Stomach smooth muscle (tissue), 2 donors: Measurements from ENCODE around the gene C11orf68.

Experiments used
- H3K27ac ChIP-seq: one replicate; pipeline ENCODE4 v1.7.0; 2013; ENCODE audit warnings: mild to moderate bottlenecking, low read length, inconsistent platforms
- H3K27me3 ChIP-seq, 2 donors: one replicate each; pipeline ENCODE4 v1.7.0; 2013; ENCODE audit warnings: low read length in 2 of 2; ENCODE audit not compliant: insufficient read depth in 2 of 2, control insufficient read depth in 1 of 2
- H3K36me3 ChIP-seq, 2 donors: one replicate each; pipeline ENCODE4 v1.7.0; 2013; ENCODE audit warnings: low read length in 2 of 2; ENCODE audit not compliant: control insufficient read depth in 2 of 2, insufficient read depth in 2 of 2
- H3K4me1 ChIP-seq: one replicate; pipeline ENCODE4 v1.7.0; 2013; ENCODE audit warnings: low read length; ENCODE audit not compliant: control insufficient read depth, insufficient read depth
- H3K4me3 ChIP-seq, 2 donors: one replicate each; pipeline ENCODE4 v1.7.0; 2013; ENCODE audit warnings: low read length in 2 of 2
- H3K9ac ChIP-seq, 2 donors: one replicate each; pipeline ENCODE4 v1.7.0; 2013; ENCODE audit warnings: low read length in 2 of 2, mild to moderate bottlenecking in 1 of 2
- H3K9me3 ChIP-seq, 2 donors: one replicate each; pipeline ENCODE4 v1.7.0; 2013; ENCODE audit warnings: low read length in 2 of 2; ENCODE audit not compliant: control insufficient read depth in 2 of 2
- donor health status: healthy.
- donor health status: Pancreatic carcinoma.

Gene C11orf68

DNA sequence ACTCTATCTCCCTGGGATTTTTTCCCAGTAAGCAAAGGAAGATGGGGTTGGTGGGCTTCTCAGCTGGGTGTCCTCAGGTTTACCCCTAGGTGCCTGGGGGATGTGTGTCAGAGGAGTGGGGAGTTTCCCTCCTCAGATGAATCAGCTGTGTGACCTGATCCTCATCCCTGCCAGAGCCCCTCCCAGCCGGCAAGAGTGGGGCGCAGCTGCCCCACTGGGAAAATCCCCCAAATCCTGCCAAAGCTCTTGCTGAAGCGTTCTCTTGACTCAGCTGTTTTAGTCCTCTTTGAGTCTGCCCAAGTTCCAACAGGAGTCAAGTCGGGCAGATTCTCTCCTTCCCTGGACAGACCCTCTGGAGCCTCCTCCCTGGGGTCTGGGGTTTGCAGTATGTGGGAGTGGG is 6.0 kb downstream of the C11orf68 start:
- no peak overlapping the region for H3K4me3 ChIP-seq
- peak overlapping the region in 1 of 2 donors; percentile 51 for H3K9ac ChIP-seq
- peaks cover 2 to 5% of the 10 kb centered on the region in 2 donors for H3K36me3 ChIP-seq
- H3K4me1 ChIP-seq: peaks cover 42% of the 10 kb centered on the region
- no peaks in the 10 kb centered on the region for H3K27me3 ChIP-seq
- no peaks in the 10 kb centered on the region for H3K9me3 ChIP-seq
- H3K27ac ChIP-seq: peak overlapping the region; percentile 24

DNA sequence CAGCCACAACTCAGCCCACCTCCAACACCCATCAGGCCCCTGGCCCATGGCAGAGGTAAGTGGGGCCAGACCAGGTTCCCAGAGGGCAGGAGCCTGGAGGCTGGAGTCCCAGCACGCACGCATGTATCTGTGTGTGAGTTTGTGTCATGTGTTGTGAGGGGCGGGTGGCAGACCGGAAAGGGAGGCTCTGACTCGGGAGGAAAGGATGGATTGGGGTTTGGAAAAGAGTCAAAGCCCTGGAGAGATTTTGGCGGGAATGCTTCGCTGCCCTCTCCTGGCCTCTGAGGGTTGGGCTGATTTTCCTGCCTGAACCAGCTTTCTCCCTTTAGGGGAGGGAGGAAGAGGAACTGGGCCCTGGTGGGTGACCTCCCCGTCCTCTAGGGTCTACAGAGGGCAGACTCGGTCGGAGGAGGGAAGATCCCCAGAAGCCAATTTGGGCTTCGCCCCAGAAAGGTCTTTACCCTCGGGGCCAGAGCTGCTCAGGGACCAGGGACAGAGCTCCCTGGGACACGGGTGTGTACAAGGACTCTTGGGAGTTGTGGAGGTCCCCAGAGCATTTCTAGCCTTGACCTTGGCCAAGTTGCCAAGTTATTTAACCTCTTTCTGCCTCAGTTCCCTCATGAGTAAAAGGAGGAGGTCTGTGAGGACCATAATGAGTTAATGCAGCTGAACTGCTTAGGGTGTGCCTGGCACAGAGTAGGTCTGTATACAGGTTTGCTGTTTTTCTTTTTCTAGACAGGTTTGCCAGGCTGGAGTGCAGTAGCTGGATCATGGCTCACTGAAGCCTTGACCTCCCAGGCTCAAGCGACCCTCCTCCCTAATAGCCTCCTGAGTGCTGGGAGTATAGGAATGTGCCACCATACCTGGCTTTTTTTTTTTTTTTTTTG is 6.9 kb downstream of the C11orf68 start:
- Histone ChIP-seq H3K27me3 (no peaks in the 10 kb centered on the region), H3K27ac (no peak overlapping the region), H3K36me3 (peaks cover under 1% of the 10 kb centered on the region in 2 donors), H3K4me1 (peaks cover 32% of the 10 kb centered on the region), H3K9me3 (no peaks in the 10 kb centered on the region), H3K9ac (peak overlapping the region; percentile 13 to 38), H3K4me3 (no peak overlapping the region)

DNA sequence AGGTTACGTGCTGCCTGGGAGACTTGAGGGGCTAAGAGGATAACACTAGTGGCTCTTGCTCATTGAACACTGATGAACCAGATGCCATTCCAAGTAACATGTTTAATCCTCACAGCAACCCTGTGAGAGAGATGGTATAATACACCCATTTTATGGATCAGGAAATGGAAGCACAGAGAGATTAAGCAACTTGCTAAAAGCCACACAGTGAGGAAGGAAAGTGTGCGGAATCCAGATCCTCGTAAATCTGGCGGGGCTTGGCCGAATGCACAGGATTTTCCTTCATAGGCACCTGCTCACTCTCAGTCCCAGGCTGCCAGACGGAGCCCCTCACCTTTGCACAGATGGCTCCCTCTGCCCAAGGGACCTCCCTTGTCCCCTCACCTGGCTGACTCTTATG is 11.0 kb downstream of the C11orf68 start:
- no peak overlapping the region for H3K4me3 ChIP-seq
- H3K36me3 ChIP-seq: no peaks in the 10 kb centered on the region
- peaks cover 11% of the 10 kb centered on the region for H3K4me1 ChIP-seq
- no peaks in the 10 kb centered on the region for H3K9me3 ChIP-seq
- no peak overlapping the region for H3K27ac ChIP-seq
- H3K27me3 ChIP-seq: no peaks in the 10 kb centered on the region
- no peak overlapping the region for H3K9ac ChIP-seq

DNA sequence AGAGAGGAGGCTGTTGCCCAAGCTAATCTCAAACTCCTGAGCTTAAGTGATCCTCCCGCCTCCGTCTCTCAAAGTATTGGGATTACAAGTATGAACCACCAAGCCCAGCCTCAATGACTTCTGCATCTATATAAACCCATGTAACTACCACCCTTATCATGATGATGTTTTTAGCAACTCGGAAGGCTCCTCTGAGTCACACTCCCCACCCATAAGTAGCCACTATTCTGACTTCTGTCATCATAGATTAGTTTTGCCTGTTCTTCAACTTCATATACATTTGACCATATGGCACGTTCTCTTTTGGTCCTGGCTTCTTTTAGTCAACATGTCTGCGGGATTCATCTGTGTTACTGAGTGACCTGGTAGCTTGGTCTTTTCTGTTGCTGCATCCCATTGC is 12.3 kb downstream of the C11orf68 start:
- H3K36me3 ChIP-seq: no peaks in the 10 kb centered on the region
- no peaks in the 10 kb centered on the region for H3K9me3 ChIP-seq
- no peak overlapping the region for H3K27ac ChIP-seq
- no peak overlapping the region for H3K9ac ChIP-seq
- H3K27me3 ChIP-seq: no peaks in the 10 kb centered on the region
- no peak overlapping the region for H3K4me3 ChIP-seq
- peaks cover 4% of the 10 kb centered on the region for H3K4me1 ChIP-seq

GRCh38 chr11:65903715-65904114 is 15.1 kb downstream of the C11orf68 start:
- peaks cover 0 to 11% of the 10 kb centered on the region in 2 donors for H3K27me3 ChIP-seq
- H3K36me3 ChIP-seq: no peaks in the 10 kb centered on the region
- H3K27ac ChIP-seq: no peak overlapping the region
- H3K4me1 ChIP-seq: peaks cover 19% of the 10 kb centered on the region
- H3K9me3 ChIP-seq: no peaks in the 10 kb centered on the region
- no peak overlapping the region for H3K9ac ChIP-seq
- H3K4me3 ChIP-seq: no peak overlapping the region

DNA sequence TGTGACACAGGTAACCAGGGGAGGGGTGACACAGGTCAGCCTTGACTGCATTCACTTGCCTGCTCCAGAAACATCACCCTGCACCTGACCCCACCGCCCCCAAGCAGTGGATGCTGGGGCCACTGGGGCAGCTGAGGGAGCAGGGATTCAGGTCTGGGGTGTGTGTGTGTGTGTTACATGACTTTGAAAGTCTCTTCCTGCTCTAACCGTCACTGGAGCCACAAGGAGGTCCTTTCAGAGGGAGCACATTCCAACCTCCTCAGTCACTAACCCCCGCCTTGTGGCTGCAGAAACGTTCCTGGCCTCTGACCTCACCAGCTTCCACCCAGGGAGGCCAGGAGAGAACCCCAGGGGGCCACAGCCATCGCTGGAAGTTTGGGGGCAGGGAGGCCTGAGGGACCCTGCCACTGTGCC is 15.8 kb downstream of the C11orf68 start:
- Histone ChIP-seq H3K4me1 (peaks cover 19% of the 10 kb centered on the region), H3K9me3 (no peaks in the 10 kb centered on the region), H3K27me3 (peaks cover 0 to 11% of the 10 kb centered on the region in 2 donors), H3K4me3 (no peak overlapping the region), H3K36me3 (no peaks in the 10 kb centered on the region), H3K27ac (no peak overlapping the region), H3K9ac (no peak overlapping the region)

DNA sequence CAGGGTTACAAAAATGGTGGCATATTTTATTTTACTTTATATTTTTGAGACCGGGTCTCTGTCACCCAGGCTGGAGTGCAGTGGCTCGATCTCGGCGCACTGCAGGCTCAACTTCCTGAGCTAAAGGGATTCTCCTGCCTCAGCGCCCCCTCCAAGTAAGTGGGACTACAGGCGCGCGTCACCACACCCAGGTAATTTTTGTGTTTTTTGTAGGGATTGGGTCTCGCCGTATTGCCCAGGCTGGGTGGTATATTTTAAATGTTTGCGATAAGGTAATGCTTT is 18.0 kb downstream of the C11orf68 start:
- Histone ChIP-seq H3K27ac (no peak overlapping the region), H3K9me3 (no peaks in the 10 kb centered on the region), H3K9ac (peak overlapping the region in 1 of 2 donors; percentile 57), H3K36me3 (no peaks in the 10 kb centered on the region), H3K4me3 (peak overlapping the region; percentile 48 to 69), H3K4me1 (peaks cover 19% of the 10 kb centered on the region), H3K27me3 (peaks cover 0 to 11% of the 10 kb centered on the region in 2 donors)

DNA sequence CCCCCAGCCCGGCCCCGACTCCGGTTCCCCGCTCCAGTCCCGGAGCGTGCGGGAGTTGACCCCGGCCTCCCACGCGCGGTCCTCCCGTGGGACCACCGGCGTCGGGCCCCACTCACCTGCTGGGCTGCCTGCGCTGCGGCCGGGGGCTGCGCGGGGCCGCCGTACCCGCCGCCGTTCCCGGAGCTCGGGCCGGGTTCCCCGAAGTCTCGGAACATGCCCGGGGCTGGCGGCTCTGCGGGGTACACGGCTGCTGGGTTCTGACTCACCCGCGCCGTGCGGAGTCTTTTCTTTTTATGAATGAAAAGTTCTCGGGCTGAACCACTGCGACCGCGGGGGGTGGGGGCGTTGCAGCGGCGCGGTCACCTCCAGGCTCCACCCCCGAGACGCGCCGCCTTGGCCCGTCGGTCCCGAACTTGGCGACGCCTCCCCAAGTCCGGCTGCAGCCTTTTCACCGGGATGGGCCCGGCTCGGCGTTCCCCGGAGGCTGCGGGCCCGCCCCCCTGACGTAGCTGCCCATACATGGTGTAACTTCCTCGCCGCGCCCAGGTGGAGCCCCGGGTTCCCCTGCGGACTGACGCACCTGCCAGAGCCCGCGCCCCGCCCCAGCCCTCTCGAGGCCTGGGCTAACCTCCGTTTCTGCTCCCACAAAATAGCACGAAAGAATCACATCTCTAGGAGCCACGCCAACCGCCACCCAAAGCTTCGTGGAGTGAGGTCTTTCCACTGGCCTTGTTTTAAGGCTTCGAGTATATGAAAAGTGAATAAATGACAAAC is 18.6 kb downstream of the C11orf68 start, which contains the start of gene FOSL1:
TSS of gene FOSL1 (minus strand) at position 264 of the 774 bp plus-strand sequence. CDS start at position 215, 49 bp downstream.
- H3K4me3 ChIP-seq: peak within 1 kb of the TSS; percentile 69
- H3K36me3 ChIP-seq: no peaks in the 10 kb centered on the region
- H3K9ac ChIP-seq: peak within 1 kb of the TSS in 1 of 2 donors; percentile 71
- H3K27me3 ChIP-seq: peaks cover 0 to 11% of the 10 kb centered on the region in 2 donors
- no peaks in the 10 kb centered on the region for H3K9me3 ChIP-seq
- peaks cover 19% of the 10 kb centered on the region for H3K4me1 ChIP-seq
- H3K27ac ChIP-seq: no peak within 1 kb of the TSS

DNA sequence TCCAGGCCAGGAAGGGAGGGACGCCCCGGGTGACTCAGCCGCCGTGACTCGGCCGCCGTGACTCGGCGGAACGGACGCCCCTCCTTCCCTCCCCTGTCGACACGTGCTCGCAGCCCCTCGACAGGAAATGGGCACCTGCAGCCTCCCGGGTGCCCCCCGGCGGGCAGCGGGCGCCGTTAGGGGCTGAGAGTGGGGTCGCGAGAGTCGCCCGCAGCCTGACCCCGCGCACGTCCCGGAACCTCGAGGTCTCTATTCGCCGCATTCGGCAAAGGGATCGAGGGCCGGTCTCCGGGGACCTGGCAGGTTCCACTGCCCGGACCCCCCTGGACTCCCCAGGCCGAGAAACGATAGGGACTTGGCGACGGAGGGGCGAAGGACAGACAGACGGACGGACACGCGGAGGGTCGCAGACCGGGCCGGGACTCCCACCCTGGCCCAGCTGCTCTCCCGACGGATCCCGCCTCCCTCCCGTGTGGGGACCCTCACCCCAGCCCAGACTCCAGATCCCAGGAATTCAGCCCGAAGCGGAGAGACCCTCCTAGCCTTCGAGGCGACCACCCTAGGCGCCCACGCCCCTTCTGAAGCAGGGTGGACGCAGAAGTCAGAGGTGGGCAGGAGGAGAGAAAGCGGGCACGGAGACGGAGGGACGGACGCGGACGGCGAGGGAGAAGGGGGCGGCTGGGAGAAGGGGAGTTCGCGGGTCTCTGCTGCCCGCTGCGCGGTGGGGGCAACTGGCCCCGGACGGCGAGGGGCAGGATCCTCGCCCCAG is 19.3 kb downstream of the C11orf68 start:
- H3K27me3 ChIP-seq: peaks cover 0 to 11% of the 10 kb centered on the region in 2 donors
- H3K27ac ChIP-seq: no peak overlapping the region
- peaks cover 19% of the 10 kb centered on the region for H3K4me1 ChIP-seq
- H3K4me3 ChIP-seq: peak overlapping the region; percentile 69
- H3K36me3 ChIP-seq: no peaks in the 10 kb centered on the region
- H3K9ac ChIP-seq: peak overlapping the region in 1 of 2 donors; percentile 71
- no peaks in the 10 kb centered on the region for H3K9me3 ChIP-seq

- no peaks in the 10 kb centered on the region for H3K9me3 ChIP-seq
- no peak overlapping the region for H3K27ac ChIP-seq
- peaks cover 21% of the 10 kb centered on the region for H3K4me1 ChIP-seq
- no peak overlapping the region for H3K9ac ChIP-seq
- H3K4me3 ChIP-seq: peak overlapping the region; percentile 37 to 69
- H3K36me3 ChIP-seq: no peaks in the 10 kb centered on the region
- H3K27me3 ChIP-seq: peaks cover 0 to 11% of the 10 kb centered on the region in 2 donors
These were observed 20.1 kb downstream of the C11orf68 start for GRCh38 chr11:65898656-65899355.
